GM20431 (cell line): ENCODE measurements around the gene ZP2.
"Not testable (repeated sequence)": the region's sequence is repeated elsewhere in the genome, so short reads cannot be mapped to it uniquely, and the experiment has no call there.

Experiments used
- in situ Hi-C: fragments of 300-500 bp; cut with MseI, MboI; formaldehyde crosslinking; loops from one replicate; pipeline ENCODE4 v1.15.0; 2020; ENCODE audit warnings: low sequenced_read_pairs; ENCODE audit not compliant: unreplicated experiment

The ZP2 gene

GRCh38 chr16:21156011-21156410 lies 55.4 kb downstream of the ZP2 start:
- in situ Hi-C loops: not testable (repeated sequence)

GRCh38 chr16:21153124-21153729 lies 58.1 kb downstream of the ZP2 start:
- in situ Hi-C loops: not testable (repeated sequence)

- in situ Hi-C loops: not testable (repeated sequence)
Observed at GRCh38 chr16:21152160-21153030, 59.0 kb downstream of the ZP2 start.

GRCh38 chr16:21150375-21151001 lies 60.9 kb downstream of the ZP2 start, which contains the start of gene DNAH3:
DNAH3 (minus strand) TSS chr16:21150846; CDS start chr16:21150319, 527 bp downstream.
- in situ Hi-C loops: no loop called here
